Esophagus muscularis mucosa (tissue), 4 donors: Measurements from ENCODE around the gene ZNF8. TPM values are rescaled to one million over a fixed set of nuclear protein-coding genes. Genes with fewer than 3 reads are reported as not detected.
"Not testable (repeated sequence)": the region's sequence is repeated elsewhere in the genome, so short reads cannot be mapped to it uniquely, and the experiment has no call there.

Experiments
- DNase-seq: peaks from one replicate; pipeline ENCODE4 v3.0.0-alpha.2; 2017; ENCODE audit errors: extremely low spot score
- H3K27ac ChIP-seq, 4 donors: fragments of 200-600 bp; sonication (generic); replicated peaks in 1 of 4; 1 replicate in 3 of 4; 2 replicates in 1 of 4; pipeline ENCODE4 v1.5.1; 2016 to 2019; ENCODE audit warnings: mild to moderate bottlenecking in 1 of 4
- H3K27me3 ChIP-seq, 4 donors: fragments of 200-600 bp; sonication (generic); one replicate each; pipeline versions ENCODE4 v1.5.1 to v1.6.0; 2016 to 2019
- H3K36me3 ChIP-seq, 4 donors: fragments of 200-600 bp; sonication (generic); one replicate each; pipeline ENCODE4 v1.5.1; 2016 to 2019
- H3K4me1 ChIP-seq, 4 donors: fragments of 200-600 bp; sonication (generic); one replicate each; pipeline ENCODE4 v1.5.1; 2016 to 2019
- H3K4me3 ChIP-seq, 4 donors: fragments of 200-600 bp; sonication (generic); 1 replicate in 2 of 4; 2 replicates in 2 of 4; pipeline ENCODE4 v1.5.1; 2016 to 2019; ENCODE audit warnings: mild to moderate bottlenecking in 4 of 4, moderate library complexity in 1 of 4
- H3K9me3 ChIP-seq, 4 donors: fragments of 200-600 bp; sonication (generic); 1 replicate in 3 of 4; 2 replicates in 1 of 4; pipeline ENCODE4 v1.5.1; 2016 to 2019
- EP300 ChIP-seq: sonication (generic); formaldehyde crosslinking; IDR thresholded peaks from one replicate; pipeline ENCODE4 v1.6.1; 2017; ENCODE audit warnings: antibody characterized with exemption
- POLR2A ChIP-seq: fragments of 450-650 bp; IDR thresholded peaks from one replicate; pipeline ENCODE4 v1.6.1; 2017; ENCODE audit warnings: antibody characterized with exemption, moderate library complexity, mild to moderate bottlenecking, low read depth
- POLR2AphosphoS5 ChIP-seq, 2 donors: sonication (generic); formaldehyde crosslinking; IDR thresholded peaks; one replicate each; pipeline ENCODE4 v1.6.1; 2017; ENCODE audit warnings: antibody characterized with exemption in 2 of 2
- WGBS: methylation state at CpG from one replicate; pipeline ENCODE4 v1.1.5; 2018; 5-methylcytosine and 5-hydroxymethylcytosine counted together
- intact Hi-C: fragments of 100-400 bp; cut with DNase I; formaldehyde crosslinking; loops from one replicate; pipeline ENCODE4 v1.15.1; 2023
- total RNA-seq, 4 donors: library from RNA; depleted of rRNA; stranded (reverse); fragments of >200 nt; gene quantifications; one replicate each; pipeline versions ENCODE4 v1.1.0 to v1.2.1, GENCODE V29; 2016
- TF ChIP-seq, protein P1 (sequence below), 3 experiments: fragments of 200-600 bp in 2 of 3; fragments of 450-650 bp in 1 of 3; sonication (generic) in 2 of 3; IDR thresholded peaks; one replicate each; pipeline ENCODE4 v1.5.1; 2017 to 2019; ENCODE audit warnings: antibody characterized with exemption in 3 of 3, mild to moderate bottlenecking in 2 of 3, moderate library complexity in 1 of 3

Gene ZNF8
- total RNA-seq, 4 donors from 2014 or later, result 8.1 to 12.3 (median 10.3) TPM

GRCh38 chr19:58248886-58249285, 29.9 kb upstream of the ZNF8 start:
- WGBS, result 93% methylated on average over 3 of the region's 3 CpGs
- Histone ChIP-seq H3K4me3 (no peak overlapping the region), H3K36me3 (peaks cover 94 to 100% (median 98%) of the 10 kb centered on the region in 4 donors), H3K27ac (no peak overlapping the region), H3K27me3 (no peaks in the 10 kb centered on the region), H3K9me3 (peaks cover 22 to 100% (median 100%) of the 10 kb centered on the region in 4 donors), H3K4me1 (no peaks in the 10 kb centered on the region)
- no peak for TF ChIP-seq POLR2AphosphoS5 (IDR thresholded peaks at IDR 0.05)
- no peak for TF ChIP-seq EP300
- TF ChIP-seq, protein P1, sequence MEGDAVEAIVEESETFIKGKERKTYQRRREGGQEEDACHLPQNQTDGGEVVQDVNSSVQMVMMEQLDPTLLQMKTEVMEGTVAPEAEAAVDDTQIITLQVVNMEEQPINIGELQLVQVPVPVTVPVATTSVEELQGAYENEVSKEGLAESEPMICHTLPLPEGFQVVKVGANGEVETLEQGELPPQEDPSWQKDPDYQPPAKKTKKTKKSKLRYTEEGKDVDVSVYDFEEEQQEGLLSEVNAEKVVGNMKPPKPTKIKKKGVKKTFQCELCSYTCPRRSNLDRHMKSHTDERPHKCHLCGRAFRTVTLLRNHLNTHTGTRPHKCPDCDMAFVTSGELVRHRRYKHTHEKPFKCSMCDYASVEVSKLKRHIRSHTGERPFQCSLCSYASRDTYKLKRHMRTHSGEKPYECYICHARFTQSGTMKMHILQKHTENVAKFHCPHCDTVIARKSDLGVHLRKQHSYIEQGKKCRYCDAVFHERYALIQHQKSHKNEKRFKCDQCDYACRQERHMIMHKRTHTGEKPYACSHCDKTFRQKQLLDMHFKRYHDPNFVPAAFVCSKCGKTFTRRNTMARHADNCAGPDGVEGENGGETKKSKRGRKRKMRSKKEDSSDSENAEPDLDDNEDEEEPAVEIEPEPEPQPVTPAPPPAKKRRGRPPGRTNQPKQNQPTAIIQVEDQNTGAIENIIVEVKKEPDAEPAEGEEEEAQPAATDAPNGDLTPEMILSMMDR (IDR thresholded peaks at IDR 0.05), result no peak
- TF ChIP-seq POLR2A, result no peak
- intact Hi-C loops, result no loop called here
- DNase-seq, result no peak

DNA sequence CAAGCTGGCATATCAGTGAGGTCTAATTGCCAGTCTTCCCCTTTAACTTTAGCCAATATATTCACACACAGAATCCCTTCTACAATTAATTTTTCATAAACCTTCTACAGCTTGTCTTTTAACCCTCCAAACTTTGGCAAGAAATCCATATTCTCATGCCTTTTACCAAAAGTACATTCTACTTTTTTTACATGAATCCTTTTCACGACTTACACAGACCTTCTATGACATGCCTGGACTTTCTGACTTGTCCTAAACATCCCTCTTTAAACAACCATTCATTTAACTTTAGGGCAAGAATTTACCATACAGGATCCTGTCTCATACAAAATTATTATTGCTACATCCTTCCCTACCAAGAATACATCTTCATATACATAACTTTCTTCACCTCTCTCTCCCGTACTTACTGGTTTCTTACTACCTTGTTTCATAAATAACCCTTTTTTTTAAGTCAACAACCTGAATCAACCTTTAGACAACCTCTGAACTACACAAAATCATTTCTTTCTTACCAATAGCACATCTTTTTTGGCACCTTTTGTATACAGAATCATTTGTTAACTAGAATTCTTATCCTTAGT, 26.6 kb upstream of the ZNF8 start:
- Histone ChIP-seq H3K4me3 (no peak overlapping the region), H3K36me3 (peaks cover 92 to 100% (median 96%) of the 10 kb centered on the region in 4 donors), H3K9me3 (peaks cover 14 to 100% (median 100%) of the 10 kb centered on the region in 4 donors), H3K4me1 (no peaks in the 10 kb centered on the region), H3K27me3 (no peaks in the 10 kb centered on the region), H3K27ac (no peak overlapping the region)
- WGBS, result 93% methylated on average over 2 of the region's 2 CpGs
- no peak for DNase-seq
- intact Hi-C loops, result no loop called here
- TF ChIP-seq, protein P1 (IDR thresholded peaks at IDR 0.05), result no peak
- TF ChIP-seq EP300 (no peak), POLR2A (no peak), POLR2AphosphoS5 (IDR thresholded peaks at IDR 0.05) (no peak)

DNA sequence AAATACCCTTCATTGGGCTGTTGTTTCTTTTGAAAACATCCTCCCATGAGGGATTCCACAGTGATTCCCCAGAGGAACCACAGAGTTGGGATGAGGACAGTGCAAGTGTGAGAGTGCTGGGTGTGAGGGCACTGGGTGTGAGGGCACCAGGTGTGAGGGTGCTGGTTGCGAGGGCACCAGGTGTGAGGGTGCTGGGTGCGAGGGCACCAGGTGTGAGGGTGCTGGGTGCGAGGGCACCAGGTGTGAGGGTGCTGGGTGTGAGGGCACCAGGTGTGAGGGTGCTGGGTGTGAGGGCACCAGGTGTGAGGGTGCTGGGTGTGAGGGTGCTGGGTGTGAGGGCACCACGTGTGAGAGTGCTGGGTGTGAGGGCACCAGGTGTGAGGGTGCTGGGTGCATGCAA, 20.5 kb upstream of the ZNF8 start:
- WGBS, result 73% methylated on average over 4 of the region's 4 CpGs

GRCh38 chr19:58261600-58261967, 17.2 kb upstream of the ZNF8 start:
- intact Hi-C loops, result loop anchor here (5.0 kb wide), 1 partner anchor 59 kb away; no protein-coding TSS in a partner anchor
- no peak overlapping the region for H3K27ac ChIP-seq
- no peak overlapping the region for H3K4me3 ChIP-seq
- H3K36me3 ChIP-seq, result peaks cover 79 to 100% (median 99%) of the 10 kb centered on the region in 4 donors
- peaks cover 48 to 100% (median 98%) of the 10 kb centered on the region in 4 donors for H3K9me3 ChIP-seq
- WGBS, result 92% methylated on average over 3 of the region's 3 CpGs
- DNase-seq, result no peak
- TF ChIP-seq POLR2AphosphoS5 (IDR thresholded peaks at IDR 0.05), result no peak
- TF ChIP-seq EP300, result no peak
- TF ChIP-seq, protein P1 (IDR thresholded peaks at IDR 0.05), result no peak
- TF ChIP-seq POLR2A, result no peak
- H3K4me1 ChIP-seq, result no peaks in the 10 kb centered on the region
- no peaks in the 10 kb centered on the region for H3K27me3 ChIP-seq

More for the DNA sequence above, 20.5 kb upstream of the ZNF8 start:
- H3K27ac ChIP-seq, H3K27me3 ChIP-seq, DNase-seq, H3K4me1 ChIP-seq, intact Hi-C loops, H3K4me3 ChIP-seq: not testable (repeated sequence)
- peaks cover 39 to 100% (median 100%) of the 10 kb centered on the region in 4 donors for H3K9me3 ChIP-seq
- H3K36me3 ChIP-seq, result peaks cover 94 to 100% (median 99%) of the 10 kb centered on the region in 4 donors

GRCh38 chr19:58261968-58262921, 16.5 kb upstream of the ZNF8 start:
- H3K4me3 ChIP-seq, result no peak overlapping the region
- no peak overlapping the region for H3K27ac ChIP-seq
- WGBS, result 93% methylated on average over 17 of the region's 19 CpGs
- DNase-seq, result no peak
- H3K27me3 ChIP-seq, result no peaks in the 10 kb centered on the region
- intact Hi-C loops, result loop anchor here (5.0 kb wide), 1 partner anchor 60 kb away; no protein-coding TSS in a partner anchor
- H3K4me1 ChIP-seq, result no peaks in the 10 kb centered on the region
- TF ChIP-seq POLR2AphosphoS5 (IDR thresholded peaks at IDR 0.05), result no peak
- TF ChIP-seq, protein P1 (IDR thresholded peaks at IDR 0.05), result no peak
- peaks cover 76 to 100% (median 99%) of the 10 kb centered on the region in 4 donors for H3K36me3 ChIP-seq
- H3K9me3 ChIP-seq, result peaks cover 48 to 100% (median 98%) of the 10 kb centered on the region in 4 donors
